Aorta (tissue), 5 donors: ENCODE measurements around the gene ITM2C. TPM values are rescaled to one million over a fixed set of nuclear protein-coding genes. Genes with fewer than 3 reads are reported as not detected.
A peak's percentile ranks its signal among the peaks of the same experiment; 100 is the strongest.

ENCODE experiments used
- ATAC-seq: fragments of 200-7000 bp; cut with Tn5 transposase; one replicate; pipeline ENCODE4 v1.9.1; 2022; ENCODE audit warnings: moderate library complexity; ENCODE audit not compliant: low FRiP score
- DNase-seq, 2 donors: peaks; one replicate each; pipeline ENCODE4 v3.0.0-alpha.2; 2020
- H3K27ac ChIP-seq, 2 donors: one replicate each; pipeline ENCODE4 v1.5.1; 2013; ENCODE audit warnings: low read length in 2 of 2, mild to moderate bottlenecking in 2 of 2, moderate library complexity in 2 of 2, control low read depth in 1 of 2, inconsistent platforms in 1 of 2, low read depth in 1 of 2
- H3K27me3 ChIP-seq, 2 donors: one replicate each; pipeline ENCODE4 v1.6.1; 2013; ENCODE audit warnings: control low read depth in 1 of 2, low read length in 1 of 2, mild to moderate bottlenecking in 1 of 2, moderate library complexity in 1 of 2; ENCODE audit not compliant: insufficient read depth in 2 of 2, control insufficient read depth in 1 of 2
- H3K36me3 ChIP-seq, 2 donors: one replicate each; pipeline ENCODE4 v1.6.1; 2013; ENCODE audit warnings: control low read depth in 1 of 2, low read length in 1 of 2, mild to moderate bottlenecking in 1 of 2; ENCODE audit not compliant: insufficient read depth in 2 of 2, control insufficient read depth in 1 of 2
- H3K4me1 ChIP-seq, 2 donors: one replicate each; pipeline ENCODE4 v1.6.1; 2013; ENCODE audit warnings: low read length in 2 of 2, control low read depth in 1 of 2, mild to moderate bottlenecking in 1 of 2, moderate library complexity in 1 of 2; ENCODE audit not compliant: insufficient read depth in 2 of 2, control insufficient read depth in 1 of 2
- H3K4me3 ChIP-seq, 2 donors: one replicate each; pipeline ENCODE4 v1.5.1; 2013; ENCODE audit warnings: low read length in 2 of 2, control low read depth in 1 of 2, mild to moderate bottlenecking in 1 of 2
- H3K9me3 ChIP-seq: one replicate; pipeline ENCODE4 v1.6.1; 2013; ENCODE audit warnings: mild to moderate bottlenecking, low read length; ENCODE audit not compliant: control insufficient read depth
- WGBS, 2 donors: extraction: QIAGEN DNeasy Blood & Tissue Kit; methylation state at CpG; one replicate each; pipeline ENCODE4 v1.1.7; 2013; 5-methylcytosine and 5-hydroxymethylcytosine counted together
- intact Hi-C, 2 donors: fragments of 100-400 bp; cut with DNase I; formaldehyde crosslinking; loops; one replicate each; pipeline versions ENCODE4 v1.14.2 to v1.15.0; 2022
- polyA plus RNA-seq, 2 donors: library from polyadenylated mRNA; stranded (reverse); fragments of 200-250 nt; gene quantifications; one replicate each; pipeline ENCODE4 v1.2.3, GENCODE V29; 2013
- total RNA-seq, 2 donors: library from RNA; stranded (reverse); fragmentation: NEBNext Ultra II Directional; extraction: Animal tissue kit (Norgen Biotek cat#: 25700); gene quantifications; one replicate each; pipeline ENCODE4 v1.2.1, GENCODE V29; 2021
- donor health status: healthy with polysubstance abuse.
- donor health status: Bipolar disorder and iron deficiency.
- donor health status: DM: no; HTN: no; CAD: no.
- donor health status: DM: no; HTN: no; CAD: no.
- donor health status: DM: yes; HTN: yes; CAD: no.

Gene ITM2C
- total and polyA plus RNA-seq, 4 donors: 59.6 to 117 (median 90.5) TPM

DNA sequence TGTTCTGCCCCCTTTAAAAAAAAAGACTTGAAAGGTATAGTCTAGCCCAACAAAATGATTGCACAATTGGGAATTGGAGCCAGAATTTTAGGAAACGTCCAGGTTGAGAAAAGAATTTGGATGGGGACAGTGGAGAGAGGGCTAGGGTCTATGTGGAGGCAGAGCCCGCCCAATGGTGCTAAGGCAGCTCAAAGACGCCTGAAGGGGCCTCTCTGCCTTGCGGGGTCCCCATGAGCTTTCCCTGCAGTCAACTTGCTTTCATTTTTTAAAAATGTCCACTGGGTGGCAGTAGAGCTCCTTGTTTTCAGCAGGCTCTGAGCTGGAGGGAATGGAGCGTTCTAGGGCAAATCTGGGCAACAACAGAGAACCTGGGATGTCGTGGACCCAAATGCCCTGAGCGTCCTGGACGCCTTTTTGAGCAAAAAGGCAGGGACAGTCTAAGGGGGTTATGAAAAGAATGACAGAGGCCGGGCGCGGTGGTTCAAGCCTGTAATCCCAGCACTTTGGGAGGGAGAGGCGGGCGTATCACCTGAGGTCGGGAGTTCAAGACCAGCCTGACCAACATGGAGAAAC, 40.2 kb upstream of the ITM2C start:
- no peaks in the 10 kb centered on the region for H3K4me1 ChIP-seq
- no peaks in the 10 kb centered on the region for H3K27me3 ChIP-seq
- ATAC-seq (peak; percentile 84), DNase-seq (no peak)
- no peak overlapping the region for H3K27ac ChIP-seq
- intact Hi-C loops: loop anchor here (2.0 to 10.0 kb wide), 2 partner anchors 162 to 230 kb away; partner anchors contain the start of gene PSMD1 (in 2 of the 2)
- no peak overlapping the region for H3K4me3 ChIP-seq
- no peaks in the 10 kb centered on the region for H3K9me3 ChIP-seq
- WGBS, 2 donors: 21 to 22% methylated on average over 14 of the region's 14 CpGs
- H3K36me3 ChIP-seq: peaks cover 0 to 2% of the 10 kb centered on the region in 2 donors

DNA sequence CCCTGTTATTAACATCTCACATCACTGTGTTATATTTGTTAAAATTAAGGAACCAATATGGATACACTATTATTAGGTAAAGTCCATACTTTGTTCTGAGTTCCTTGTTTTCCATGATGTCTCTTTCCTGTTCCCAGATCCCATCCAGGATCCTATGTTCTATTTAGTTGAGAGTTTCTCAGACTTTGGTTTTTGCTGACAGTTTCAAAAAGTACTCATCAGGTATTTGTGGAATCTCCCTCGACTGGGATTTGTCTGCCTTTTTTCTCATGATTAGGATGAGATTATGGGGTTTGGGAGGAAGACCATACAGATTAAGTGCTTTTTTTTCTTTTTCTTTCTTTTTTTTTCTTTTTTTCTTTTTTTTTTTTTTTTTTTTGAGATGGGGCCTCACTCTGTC, 39.4 kb upstream of the ITM2C start:
- intact Hi-C loops: loop anchor here (2.0 to 10.0 kb wide), 3 partner anchors 87 to 229 kb away; partner anchors contain the start of gene PSMD1 (in 2 of the 2)
- Histone ChIP-seq H3K36me3 (peaks cover 0 to 2% of the 10 kb centered on the region in 2 donors), H3K4me1 (no peaks in the 10 kb centered on the region), H3K27me3 (no peaks in the 10 kb centered on the region), H3K9me3 (peaks cover 3% of the 10 kb centered on the region), H3K4me3 (no peak overlapping the region), H3K27ac (no peak overlapping the region)
- 65 to 70% methylated on average over 1 of the region's 1 CpG for WGBS, 2 donors
- DNase-seq: no peak
- ATAC-seq: no peak

DNA sequence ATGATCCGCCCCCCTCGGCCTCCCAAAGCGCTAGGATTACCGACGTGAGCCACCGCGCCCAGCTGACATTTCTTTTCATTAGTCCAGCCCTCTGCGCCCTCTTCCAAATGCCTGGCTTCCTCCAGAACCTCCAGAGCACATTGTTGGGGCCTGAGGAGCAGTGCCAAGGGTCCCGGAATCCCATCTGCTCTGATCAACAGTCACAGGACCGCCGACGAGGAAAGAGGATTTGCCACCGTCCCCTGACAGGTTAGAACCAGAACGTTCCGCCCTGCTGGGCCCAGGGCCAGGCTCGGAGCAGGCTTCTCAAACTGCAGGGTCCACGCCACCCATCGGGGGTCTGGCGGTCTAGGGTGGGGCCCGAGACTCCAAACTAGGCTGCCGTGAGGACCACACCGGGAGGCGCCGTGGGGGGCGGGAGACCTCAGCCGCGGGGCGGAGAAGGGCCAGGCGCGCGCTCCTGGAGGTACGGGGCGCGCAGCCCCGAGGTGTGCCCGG, 36.9 kb upstream of the ITM2C start:
- Histone ChIP-seq H3K27ac (no peak overlapping the region), H3K4me3 (peak overlapping the region in 1 of 2 donors; percentile 30), H3K36me3 (no peaks in the 10 kb centered on the region), H3K9me3 (peaks cover 3% of the 10 kb centered on the region), H3K4me1 (no peaks in the 10 kb centered on the region), H3K27me3 (no peaks in the 10 kb centered on the region)
- 34 to 36% methylated on average over 36 of the region's 36 CpGs for WGBS, 2 donors
- ATAC-seq (no peak), DNase-seq (no peak)
- intact Hi-C loops: loop anchor here (2.0 to 10.0 kb wide), 3 partner anchors 84 to 227 kb away; partner anchors contain the start of gene PSMD1 (in 2 of the 2)

DNA sequence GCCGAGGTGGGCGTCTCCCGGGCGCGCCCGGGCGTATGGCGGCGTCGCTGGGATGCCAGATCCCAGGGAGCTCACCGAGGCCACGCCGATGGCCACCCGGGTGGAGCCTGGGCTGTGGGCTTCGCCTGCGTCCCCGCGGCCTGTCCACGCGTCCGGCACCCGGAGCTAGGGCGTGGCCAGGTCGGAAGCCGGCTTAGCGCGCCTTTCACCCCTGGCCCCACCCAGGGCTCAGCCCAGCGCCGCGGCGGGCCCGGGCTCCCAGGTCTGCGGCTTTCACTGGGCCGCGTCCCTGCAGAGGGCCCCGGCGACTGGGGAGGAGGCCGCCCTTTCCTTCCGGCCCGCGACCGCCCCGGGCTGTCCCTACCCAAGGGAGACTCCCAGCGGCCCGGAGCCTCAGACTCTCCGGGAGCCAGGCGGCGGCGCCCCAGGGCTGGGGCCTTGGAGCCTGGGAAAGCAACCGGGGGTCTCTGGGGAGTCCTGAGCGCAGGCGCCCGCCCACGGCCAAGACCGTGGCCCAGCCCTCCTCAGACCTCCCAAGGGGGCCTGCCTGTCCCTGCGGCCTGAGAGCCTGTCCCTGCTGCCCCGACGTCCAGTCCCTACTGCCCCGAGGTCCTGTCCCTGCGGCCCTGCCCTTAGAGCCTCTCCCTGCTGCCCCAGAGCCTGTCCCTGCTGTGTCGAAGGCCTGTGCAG, 36.3 kb upstream of the ITM2C start:
- Histone ChIP-seq H3K4me1 (no peaks in the 10 kb centered on the region), H3K36me3 (no peaks in the 10 kb centered on the region), H3K9me3 (peaks cover 3% of the 10 kb centered on the region), H3K27ac (no peak overlapping the region), H3K27me3 (no peaks in the 10 kb centered on the region), H3K4me3 (peak overlapping the region in 1 of 2 donors; percentile 30)
- ATAC-seq (peak; percentile 51), DNase-seq (no peak)
- 7 to 11% methylated on average over 46 to 61 of the region's 61 CpGs for WGBS, 2 donors
- intact Hi-C loops: loop anchor here (5.0 to 10.0 kb wide), 2 partner anchors 84 to 226 kb away; partner anchors contain the start of gene PSMD1 (in 2 of the 2)

DNA sequence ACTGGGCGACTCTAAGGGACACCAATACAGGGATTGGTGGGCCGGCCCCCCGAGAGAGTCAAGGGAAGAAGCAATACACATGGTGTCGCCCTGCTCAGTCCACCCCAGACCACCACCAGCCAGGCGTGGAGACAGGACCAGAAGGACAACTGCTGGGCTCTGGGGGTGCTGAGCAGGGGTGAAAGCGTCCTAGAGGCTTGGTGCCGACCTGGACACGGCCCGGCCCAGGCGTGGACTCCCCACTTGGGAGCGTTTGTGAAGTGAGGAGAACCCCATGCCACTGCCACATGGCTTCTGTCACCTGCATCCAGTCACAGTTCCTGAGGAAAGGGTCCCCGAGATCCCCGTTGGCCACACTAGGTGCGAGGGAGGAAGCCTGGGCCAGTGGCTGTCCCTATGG, 35.4 kb upstream of the ITM2C start:
- Histone ChIP-seq H3K4me1 (no peaks in the 10 kb centered on the region), H3K27ac (no peak overlapping the region), H3K36me3 (no peaks in the 10 kb centered on the region), H3K27me3 (no peaks in the 10 kb centered on the region), H3K4me3 (no peak overlapping the region), H3K9me3 (peaks cover 3% of the 10 kb centered on the region)
- no peak for ATAC-seq
- DNase-seq: no peak
- intact Hi-C loops: loop anchor here (5.0 to 10.0 kb wide), 2 partner anchors 83 to 226 kb away; partner anchors contain the start of gene PSMD1 (in 2 of the 2)
- WGBS, 2 donors: 98% methylated on average over 14 of the region's 14 CpGs

DNA sequence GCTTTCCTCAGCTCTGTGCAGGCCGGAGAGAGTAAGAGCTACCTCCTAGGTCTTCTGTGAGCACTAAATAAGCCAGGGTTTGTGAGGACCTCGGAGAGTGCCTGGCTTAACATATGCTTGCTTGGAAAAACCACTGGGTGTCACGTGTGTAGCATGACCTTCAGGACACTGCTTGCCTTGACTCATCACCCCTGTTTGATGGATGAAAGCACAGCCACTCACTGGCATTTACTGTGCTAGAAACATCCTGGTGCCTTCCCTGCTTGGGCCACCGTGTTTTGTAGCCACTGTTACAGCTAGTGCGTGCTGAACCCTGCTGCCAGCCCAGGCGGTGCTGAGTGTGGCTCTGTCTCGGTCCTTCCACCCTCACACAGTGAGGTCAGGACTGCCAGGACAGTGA, 34.8 kb upstream of the ITM2C start:
- H3K36me3 ChIP-seq: no peaks in the 10 kb centered on the region
- H3K4me3 ChIP-seq: no peak overlapping the region
- no peak for DNase-seq
- no peak overlapping the region for H3K27ac ChIP-seq
- H3K4me1 ChIP-seq: no peaks in the 10 kb centered on the region
- intact Hi-C loops: loop anchor here (5.0 to 10.0 kb wide), 2 partner anchors 82 to 225 kb away; partner anchors contain the start of gene PSMD1 (in 2 of the 2)
- no peak for ATAC-seq
- no peaks in the 10 kb centered on the region for H3K27me3 ChIP-seq
- peaks cover 3% of the 10 kb centered on the region for H3K9me3 ChIP-seq
- 95 to 96% methylated on average over 7 of the region's 7 CpGs for WGBS, 2 donors

DNA sequence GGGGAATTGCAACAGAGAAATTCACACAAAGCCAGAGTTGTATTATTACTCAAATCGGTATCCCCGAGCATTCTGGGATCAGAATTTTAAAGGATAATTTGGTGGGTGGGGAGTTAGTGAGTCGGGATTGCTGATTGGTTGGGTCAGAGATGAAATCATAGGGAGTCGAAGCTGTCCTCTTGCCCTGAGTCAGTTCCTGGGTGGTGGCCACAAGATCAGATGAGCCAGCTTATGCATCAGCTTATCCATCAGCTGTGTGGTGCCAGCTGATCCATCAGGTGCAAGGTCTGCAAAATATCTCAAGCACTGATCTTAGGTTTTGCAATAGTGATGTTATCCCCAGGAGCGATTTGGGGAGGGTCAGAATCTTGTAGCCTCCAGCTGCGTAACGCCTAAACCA, 34.3 kb upstream of the ITM2C start:
- DNase-seq (no peak), ATAC-seq (no peak)
- Histone ChIP-seq H3K27me3 (no peaks in the 10 kb centered on the region), H3K9me3 (peaks cover 3% of the 10 kb centered on the region), H3K4me3 (no peak overlapping the region), H3K4me1 (no peaks in the 10 kb centered on the region), H3K36me3 (no peaks in the 10 kb centered on the region), H3K27ac (no peak overlapping the region)
- WGBS, 2 donors: 85 to 97% methylated on average over 7 of the region's 7 CpGs
- intact Hi-C loops: no loop called here

DNA sequence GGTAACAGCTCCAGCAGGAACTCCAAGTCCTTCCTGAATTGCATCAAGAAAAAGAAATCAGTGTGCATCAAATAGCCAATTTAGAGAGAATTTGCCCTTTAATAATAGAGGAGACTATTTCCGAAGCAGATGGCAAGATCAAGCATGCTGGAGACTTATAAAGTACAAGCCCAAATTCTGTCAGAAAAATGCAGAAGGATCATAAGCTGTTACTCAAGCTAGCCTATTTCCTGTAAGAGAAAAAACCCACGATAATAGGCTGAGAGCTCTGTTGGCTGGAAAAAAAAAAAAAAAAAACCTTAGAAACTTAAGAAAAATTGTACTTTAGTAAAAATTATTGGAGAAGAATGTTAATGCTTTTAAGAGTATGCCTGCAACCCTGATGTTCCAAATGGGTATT, 24.4 kb upstream of the ITM2C start:
- Histone ChIP-seq H3K4me1 (no peaks in the 10 kb centered on the region), H3K27me3 (no peaks in the 10 kb centered on the region), H3K9me3 (peaks cover 2% of the 10 kb centered on the region), H3K27ac (no peak overlapping the region), H3K36me3 (no peaks in the 10 kb centered on the region), H3K4me3 (no peak overlapping the region)
- intact Hi-C loops: no loop called here
- WGBS, 2 donors: 10 to 14% methylated on average over 2 of the region's 2 CpGs
- ATAC-seq (no peak), DNase-seq (no peak)
